Peyer's patch (tissue), 4 donors: ENCODE results near the gene SMIM10L2A. TPM values are rescaled to one million over a fixed set of nuclear protein-coding genes. Genes with fewer than 3 reads are reported as not detected.

Source experiments
- DNase-seq, 3 donors: peaks; one replicate each; pipeline ENCODE4 v3.0.0-alpha.2; 2017 to 2019
- H3K27ac ChIP-seq, 4 donors: fragments of 200-600 bp; sonication (generic); one replicate each; pipeline ENCODE4 v1.5.1; 2016 to 2019
- H3K27me3 ChIP-seq, 2 donors: fragments of 200-600 bp; sonication (generic); one replicate each; pipeline ENCODE4 v1.5.1; 2019
- H3K36me3 ChIP-seq, 3 donors: fragments of 200-600 bp; sonication (generic); one replicate each; pipeline ENCODE4 v1.5.1; 2016 to 2019
- H3K4me1 ChIP-seq, 4 donors: fragments of 200-600 bp; sonication (generic); one replicate each; pipeline ENCODE4 v1.5.1; 2016 to 2019
- H3K4me3 ChIP-seq, 4 donors: fragments of 200-600 bp; sonication (generic); 1 replicate in 3 of 4; 2 replicates in 1 of 4; pipeline ENCODE4 v1.5.1; 2016 to 2019; ENCODE audit warnings: mild to moderate bottlenecking in 1 of 4
- H3K9me3 ChIP-seq, 4 donors: fragments of 200-600 bp; sonication (generic); one replicate each; pipeline ENCODE4 v1.5.1; 2016 to 2019; ENCODE audit warnings: mild to moderate bottlenecking in 1 of 4
- CTCF ChIP-seq, 6 experiments: fragments of 450-650 bp in 4 of 6; fragments of 200-600 bp in 2 of 6; sonication (generic) in 1 of 6; IDR thresholded peaks; one replicate each; pipeline ENCODE4 v1.5.1; 2017 to 2019; ENCODE audit warnings: antibody characterized with exemption in 6 of 6, mild to moderate bottlenecking in 3 of 6, moderate library complexity in 1 of 6
- POLR2A ChIP-seq, 2 donors: fragments of 450-650 bp; IDR thresholded peaks; one replicate each; pipeline ENCODE4 v1.5.1; 2017; ENCODE audit warnings: antibody characterized with exemption in 2 of 2, mild to moderate bottlenecking in 2 of 2, moderate library complexity in 2 of 2
- total RNA-seq, 4 donors: library from RNA; depleted of rRNA; stranded (reverse); fragments of >200 nt; gene quantifications; one replicate each; pipeline ENCODE4 v1.1.0, GENCODE V29; 2016

The SMIM10L2A gene
- total RNA-seq, 4 donors from 2014 or later = 0.35 to 1.2 TPM; not detected in 2

- Histone ChIP-seq H3K9me3 (no peaks in the 10 kb centered on the region), H3K27me3 (no peaks in the 10 kb centered on the region), H3K4me3 (no peak overlapping the region), H3K27ac (no peak overlapping the region), H3K4me1 (no peaks in the 10 kb centered on the region), H3K36me3 (no peaks in the 10 kb centered on the region)
- DNase-seq = no peak
- no peak for TF ChIP-seq POLR2A (IDR thresholded peaks at IDR 0.05)
- TF ChIP-seq CTCF (IDR thresholded peaks at IDR 0.05) = no peak
Observed at GRCh38 chrX:135424469-135424868, 2.7 kb downstream of the SMIM10L2A start.

GRCh38 chrX:135425026-135425965, 3.6 kb downstream of the SMIM10L2A start:
- no peak overlapping the region for H3K27ac ChIP-seq

GRCh38 chrX:135429429-135429828, 7.7 kb downstream of the SMIM10L2A start:
- no peaks in the 10 kb centered on the region for H3K36me3 ChIP-seq
- no peak for TF ChIP-seq POLR2A (IDR thresholded peaks at IDR 0.05)
- TF ChIP-seq CTCF (IDR thresholded peaks at IDR 0.05) = no peak
- H3K4me1 ChIP-seq = no peaks in the 10 kb centered on the region
- no peak overlapping the region for H3K4me3 ChIP-seq
- H3K27me3 ChIP-seq = no peaks in the 10 kb centered on the region
- no peak overlapping the region for H3K27ac ChIP-seq
- no peaks in the 10 kb centered on the region for H3K9me3 ChIP-seq
- DNase-seq = no peak

More at GRCh38 chrX:135425026-135425965, 3.6 kb downstream of the SMIM10L2A start:
- Histone ChIP-seq H3K9me3 (no peaks in the 10 kb centered on the region), H3K27me3 (no peaks in the 10 kb centered on the region), H3K36me3 (no peaks in the 10 kb centered on the region), H3K4me1 (no peaks in the 10 kb centered on the region), H3K4me3 (no peak overlapping the region)
- no peak for TF ChIP-seq CTCF (IDR thresholded peaks at IDR 0.05)
- no peak for TF ChIP-seq POLR2A (IDR thresholded peaks at IDR 0.05)
- no peak for DNase-seq

GRCh38 chrX:135431886-135432285, 10.1 kb downstream of the SMIM10L2A start:
- Histone ChIP-seq H3K9me3 (no peaks in the 10 kb centered on the region), H3K4me1 (no peaks in the 10 kb centered on the region), H3K27ac (no peak overlapping the region), H3K4me3 (no peak overlapping the region), H3K27me3 (no peaks in the 10 kb centered on the region), H3K36me3 (no peaks in the 10 kb centered on the region)
- TF ChIP-seq POLR2A (IDR thresholded peaks at IDR 0.05) = no peak
- TF ChIP-seq CTCF (IDR thresholded peaks at IDR 0.05) = no peak
- DNase-seq = no peak

- no peak overlapping the region for H3K4me3 ChIP-seq
- no peaks in the 10 kb centered on the region for H3K36me3 ChIP-seq
- H3K27me3 ChIP-seq = no peaks in the 10 kb centered on the region
- no peak for DNase-seq
- no peak for TF ChIP-seq POLR2A (IDR thresholded peaks at IDR 0.05)
- TF ChIP-seq CTCF (IDR thresholded peaks at IDR 0.05) = no peak
- H3K9me3 ChIP-seq = no peaks in the 10 kb centered on the region
- H3K4me1 ChIP-seq = no peaks in the 10 kb centered on the region
- H3K27ac ChIP-seq = no peak overlapping the region
Observed at GRCh38 chrX:135432453-135432852, 10.7 kb downstream of the SMIM10L2A start.
